DOHH2 (cell line): Measurements from ENCODE around the gene NFIA.

Experiments
- EZH2phosphoT487 ChIP-seq: fragments of 200-600 bp; sonication (generic); IDR thresholded peaks from 2 replicates; pipeline ENCODE4 v1.6.1; 2017; ENCODE audit warnings: borderline replicate concordance, mild to moderate bottlenecking, antibody characterized with exemption, low read length, moderate library complexity, mixed read lengths
- TF ChIP-seq, protein P1 (sequence below): fragments of 200-600 bp; sonication (generic); IDR thresholded peaks from one replicate; pipeline ENCODE4 v1.5.1; 2014; ENCODE audit warnings: antibody characterized with exemption, mild to moderate bottlenecking, low read depth, low read length; ENCODE audit not compliant: poor library complexity, severe bottlenecking

DNA sequence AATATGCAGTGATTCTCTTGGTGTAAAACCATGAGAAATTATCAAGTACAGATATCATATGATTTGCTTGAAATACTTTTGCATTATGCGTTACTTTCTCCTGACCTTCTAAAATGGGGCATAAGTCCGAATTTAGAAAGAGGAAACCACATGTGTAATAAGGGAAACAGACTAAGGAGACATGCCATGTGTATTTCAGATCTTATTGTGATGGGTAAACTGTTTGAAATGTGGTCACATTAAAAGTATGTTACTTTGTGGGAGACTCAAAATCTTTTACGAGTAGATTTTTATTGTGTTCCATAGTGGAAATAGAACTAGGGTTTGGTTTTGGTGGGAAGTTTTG, 173.0 kb downstream of the NFIA start:
- TF ChIP-seq, protein P1, sequence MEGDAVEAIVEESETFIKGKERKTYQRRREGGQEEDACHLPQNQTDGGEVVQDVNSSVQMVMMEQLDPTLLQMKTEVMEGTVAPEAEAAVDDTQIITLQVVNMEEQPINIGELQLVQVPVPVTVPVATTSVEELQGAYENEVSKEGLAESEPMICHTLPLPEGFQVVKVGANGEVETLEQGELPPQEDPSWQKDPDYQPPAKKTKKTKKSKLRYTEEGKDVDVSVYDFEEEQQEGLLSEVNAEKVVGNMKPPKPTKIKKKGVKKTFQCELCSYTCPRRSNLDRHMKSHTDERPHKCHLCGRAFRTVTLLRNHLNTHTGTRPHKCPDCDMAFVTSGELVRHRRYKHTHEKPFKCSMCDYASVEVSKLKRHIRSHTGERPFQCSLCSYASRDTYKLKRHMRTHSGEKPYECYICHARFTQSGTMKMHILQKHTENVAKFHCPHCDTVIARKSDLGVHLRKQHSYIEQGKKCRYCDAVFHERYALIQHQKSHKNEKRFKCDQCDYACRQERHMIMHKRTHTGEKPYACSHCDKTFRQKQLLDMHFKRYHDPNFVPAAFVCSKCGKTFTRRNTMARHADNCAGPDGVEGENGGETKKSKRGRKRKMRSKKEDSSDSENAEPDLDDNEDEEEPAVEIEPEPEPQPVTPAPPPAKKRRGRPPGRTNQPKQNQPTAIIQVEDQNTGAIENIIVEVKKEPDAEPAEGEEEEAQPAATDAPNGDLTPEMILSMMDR: no peak
- TF ChIP-seq EZH2phosphoT487: no peak
